Testis (tissue), 3 donors: Measurements from ENCODE around the gene LRRC1. TPM values are rescaled to one million over a fixed set of nuclear protein-coding genes. Genes with fewer than 3 reads are reported as not detected.

Experiments
- DNase-seq: peaks from one replicate; pipeline ENCODE4 v3.0.0-alpha.2; 2019
- H3K27ac ChIP-seq, 2 donors: fragments of 200-600 bp; sonication (generic); one replicate each; pipeline ENCODE4 v1.5.1; 2019
- H3K27me3 ChIP-seq: fragments of 200-600 bp; sonication (generic); one replicate; pipeline ENCODE4 v1.5.1; 2019
- H3K36me3 ChIP-seq: fragments of 200-600 bp; sonication (generic); one replicate; pipeline ENCODE4 v1.5.1; 2017; ENCODE audit warnings: low read depth; ENCODE audit errors: missing control alignments
- H3K4me1 ChIP-seq: fragments of 200-600 bp; sonication (generic); one replicate; pipeline ENCODE4 v1.5.1; 2019
- H3K4me3 ChIP-seq, 2 donors: fragments of 200-600 bp; sonication (generic); one replicate each; pipeline ENCODE4 v1.5.1; 2017 to 2019
- H3K9me3 ChIP-seq: fragments of 200-600 bp; sonication (generic); one replicate; pipeline ENCODE4 v1.5.1; 2017
- POLR2A ChIP-seq: fragments of 450-650 bp; IDR thresholded peaks from one replicate; pipeline ENCODE4 v1.6.1; 2017; ENCODE audit warnings: antibody characterized with exemption, mild to moderate bottlenecking, moderate library complexity
- WGBS, 2 donors: methylation state at CpG; one replicate each; pipeline ENCODE4 v1.1.5; 2018; 5-methylcytosine and 5-hydroxymethylcytosine counted together
- intact Hi-C: fragments of 100-400 bp; cut with DNase I; formaldehyde crosslinking; loops from one replicate; pipeline ENCODE4 v1.15.1; 2023; ENCODE audit warnings: low total_unique reads
- polyA plus RNA-seq: library from polyadenylated mRNA; stranded (reverse); fragments of 350-450 nt; fragmentation: Illumina TruSeq; extraction: RNeasy Lipid Tissue Mini Kit (QIAGEN cat#74804); gene quantifications from one replicate; pipeline ENCODE4 v1.2.3, GENCODE V29; 2014; ENCODE audit warnings: low read depth, low replicate concordance; ENCODE audit not compliant: insufficient read depth
- total RNA-seq, 2 donors: library from RNA; depleted of rRNA; stranded (reverse); fragments of >200 nt; gene quantifications; one replicate each; pipeline ENCODE4 v1.2.3, GENCODE V29; 2016
- TF ChIP-seq, protein P1 (sequence below), 3 experiments: fragments of 450-650 bp in 2 of 3; fragments of 200-600 bp in 1 of 3; sonication (generic) in 1 of 3; IDR thresholded peaks; one replicate each; pipeline ENCODE4 v1.5.1; 2016 to 2019; ENCODE audit warnings: antibody characterized with exemption in 3 of 3, mild to moderate bottlenecking in 2 of 3, moderate library complexity in 1 of 3

The LRRC1 gene
- total and polyA plus RNA-seq, 3 donors from 2014 or later, result 29.5 to 36.5 (median 34.1) TPM

GRCh38 chr6:53925891-53926290 is 131.1 kb downstream of the LRRC1 start:
- 90 to 99% methylated on average over 6 of the region's 6 CpGs for WGBS, 2 donors
- Histone ChIP-seq H3K27ac (no peak overlapping the region), H3K4me1 (no peaks in the 10 kb centered on the region), H3K4me3 (no peak overlapping the region), H3K9me3 (no peaks in the 10 kb centered on the region), H3K36me3 (no peaks in the 10 kb centered on the region), H3K27me3 (no peaks in the 10 kb centered on the region)
- intact Hi-C loops, result no loop called here
- no peak for DNase-seq
- TF ChIP-seq POLR2A, result no peak
- TF ChIP-seq, protein P1, sequence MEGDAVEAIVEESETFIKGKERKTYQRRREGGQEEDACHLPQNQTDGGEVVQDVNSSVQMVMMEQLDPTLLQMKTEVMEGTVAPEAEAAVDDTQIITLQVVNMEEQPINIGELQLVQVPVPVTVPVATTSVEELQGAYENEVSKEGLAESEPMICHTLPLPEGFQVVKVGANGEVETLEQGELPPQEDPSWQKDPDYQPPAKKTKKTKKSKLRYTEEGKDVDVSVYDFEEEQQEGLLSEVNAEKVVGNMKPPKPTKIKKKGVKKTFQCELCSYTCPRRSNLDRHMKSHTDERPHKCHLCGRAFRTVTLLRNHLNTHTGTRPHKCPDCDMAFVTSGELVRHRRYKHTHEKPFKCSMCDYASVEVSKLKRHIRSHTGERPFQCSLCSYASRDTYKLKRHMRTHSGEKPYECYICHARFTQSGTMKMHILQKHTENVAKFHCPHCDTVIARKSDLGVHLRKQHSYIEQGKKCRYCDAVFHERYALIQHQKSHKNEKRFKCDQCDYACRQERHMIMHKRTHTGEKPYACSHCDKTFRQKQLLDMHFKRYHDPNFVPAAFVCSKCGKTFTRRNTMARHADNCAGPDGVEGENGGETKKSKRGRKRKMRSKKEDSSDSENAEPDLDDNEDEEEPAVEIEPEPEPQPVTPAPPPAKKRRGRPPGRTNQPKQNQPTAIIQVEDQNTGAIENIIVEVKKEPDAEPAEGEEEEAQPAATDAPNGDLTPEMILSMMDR (IDR thresholded peaks at IDR 0.05), result no peak

DNA sequence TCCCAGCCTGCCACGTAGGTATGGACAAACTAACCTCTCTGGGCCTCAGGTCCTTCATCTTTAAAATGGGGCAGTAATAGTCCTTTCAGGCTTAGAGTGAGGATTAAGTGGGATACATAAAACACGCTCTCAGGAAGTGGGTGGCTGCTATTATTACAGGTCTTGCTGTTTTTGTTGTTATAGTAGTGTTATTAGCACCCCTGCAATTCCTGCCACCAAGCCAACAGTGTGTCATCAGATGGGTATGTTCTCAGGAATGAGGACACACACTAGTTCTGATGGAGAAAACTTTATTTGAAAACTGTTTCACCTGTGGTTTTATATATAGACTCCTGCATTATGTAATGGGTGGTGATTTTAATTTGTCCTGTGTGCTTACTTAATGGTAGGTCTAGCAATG is 131.7 kb downstream of the LRRC1 start:
- no peak for DNase-seq
- Histone ChIP-seq H3K27me3 (no peaks in the 10 kb centered on the region), H3K9me3 (no peaks in the 10 kb centered on the region), H3K4me3 (no peak overlapping the region), H3K36me3 (no peaks in the 10 kb centered on the region), H3K4me1 (no peaks in the 10 kb centered on the region), H3K27ac (no peak overlapping the region)
- intact Hi-C loops, result no loop called here
- no peak for TF ChIP-seq POLR2A
- TF ChIP-seq, protein P1 (IDR thresholded peaks at IDR 0.05), result no peak
- 87 to 90% methylated on average over 2 of the region's 2 CpGs for WGBS, 2 donors

DNA sequence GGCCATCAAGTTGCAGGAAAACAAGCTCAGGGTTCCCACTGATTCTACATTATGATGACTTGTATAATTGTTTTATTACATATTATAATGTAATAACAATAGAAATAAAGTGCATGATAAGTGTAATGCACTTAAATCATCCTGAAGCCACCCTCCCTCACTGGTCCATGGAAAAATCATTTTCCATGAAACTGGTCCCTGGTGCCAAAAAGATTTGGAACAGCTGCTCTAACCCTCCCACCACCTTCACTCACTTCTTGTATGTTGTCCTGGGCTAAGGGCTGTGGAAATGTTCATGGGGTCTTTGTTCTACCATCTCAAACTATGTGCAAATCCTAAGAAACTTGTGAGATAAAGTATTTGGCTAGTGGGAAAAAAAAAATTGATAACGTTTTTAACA is 133.8 kb downstream of the LRRC1 start:
- Histone ChIP-seq H3K27me3 (no peaks in the 10 kb centered on the region), H3K4me1 (no peaks in the 10 kb centered on the region), H3K27ac (no peak overlapping the region), H3K4me3 (no peak overlapping the region), H3K9me3 (no peaks in the 10 kb centered on the region), H3K36me3 (no peaks in the 10 kb centered on the region)
- WGBS, 2 donors, result 29 to 50% methylated on average over 1 of the region's 1 CpG
- intact Hi-C loops, result no loop called here
- no peak for DNase-seq
- TF ChIP-seq POLR2A, result no peak
- TF ChIP-seq, protein P1 (IDR thresholded peaks at IDR 0.05), result no peak

DNA sequence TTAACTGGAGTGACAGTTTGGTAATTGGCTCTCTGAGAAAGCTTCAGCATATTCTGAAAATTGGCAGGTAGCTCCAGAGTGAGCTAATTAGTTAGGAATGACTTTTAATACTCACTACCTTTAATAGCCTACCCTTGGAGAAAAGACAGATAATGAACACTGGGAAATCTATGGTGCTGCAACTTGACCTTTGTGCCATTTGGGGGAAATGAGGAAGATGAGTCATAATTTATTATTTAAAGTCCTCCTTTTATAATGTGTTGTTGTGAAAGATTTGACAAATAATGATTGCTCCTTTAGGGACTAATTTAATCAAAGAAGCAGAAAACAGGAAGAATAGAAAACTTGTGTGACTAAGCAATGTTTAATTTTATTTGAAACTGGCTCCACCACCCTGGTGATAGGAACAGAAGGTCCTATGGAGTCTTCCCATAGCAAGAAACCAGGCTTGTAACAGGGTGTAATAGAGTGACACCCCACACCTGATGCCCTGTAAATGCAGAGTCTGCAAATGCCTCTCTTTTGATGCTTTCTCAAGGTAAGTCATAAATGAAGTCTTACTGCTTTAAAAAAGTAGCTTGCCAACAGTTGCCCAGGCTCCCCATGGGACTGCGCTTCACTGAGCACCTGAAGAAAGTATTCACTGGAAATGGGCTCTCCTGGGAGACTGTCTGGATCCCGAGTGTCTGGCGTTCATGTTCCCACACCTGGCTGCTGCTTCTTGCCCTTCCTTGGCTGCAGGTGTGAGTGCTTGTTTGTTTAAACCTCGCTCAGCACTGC is 134.4 kb downstream of the LRRC1 start:
- Histone ChIP-seq H3K4me1 (no peaks in the 10 kb centered on the region), H3K4me3 (no peak overlapping the region), H3K36me3 (no peaks in the 10 kb centered on the region), H3K9me3 (no peaks in the 10 kb centered on the region), H3K27ac (no peak overlapping the region), H3K27me3 (no peaks in the 10 kb centered on the region)
- TF ChIP-seq, protein P1 (IDR thresholded peaks at IDR 0.05), result no peak
- no peak for TF ChIP-seq POLR2A
- 89 to 95% methylated on average over 4 of the region's 4 CpGs for WGBS, 2 donors
- no peak for DNase-seq
- intact Hi-C loops, result no loop called here

DNA sequence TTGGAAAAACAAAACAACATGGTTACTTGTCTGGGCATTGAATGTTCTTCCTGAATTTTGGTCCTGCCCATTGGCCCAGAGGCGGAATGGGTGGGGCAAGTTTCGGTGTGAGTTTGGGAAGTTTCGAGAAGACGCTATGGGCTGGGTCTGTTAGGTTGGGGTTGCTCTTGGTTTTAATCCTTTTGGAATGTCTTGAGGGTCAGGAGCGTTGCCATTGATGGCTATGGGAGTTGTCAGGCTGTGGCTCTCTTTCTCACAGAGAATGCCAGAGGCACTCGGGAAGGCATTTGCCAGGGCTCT is 135.0 kb downstream of the LRRC1 start:
- H3K9me3 ChIP-seq, result no peaks in the 10 kb centered on the region
- H3K4me3 ChIP-seq, result no peak overlapping the region
- H3K4me1 ChIP-seq, result no peaks in the 10 kb centered on the region
- intact Hi-C loops, result no loop called here
- no peaks in the 10 kb centered on the region for H3K27me3 ChIP-seq
- H3K36me3 ChIP-seq, result no peaks in the 10 kb centered on the region
- no peak for DNase-seq
- H3K27ac ChIP-seq, result no peak overlapping the region
- no peak for TF ChIP-seq POLR2A
- TF ChIP-seq, protein P1 (IDR thresholded peaks at IDR 0.05), result no peak
- 88 to 90% methylated on average over 6 of the region's 6 CpGs for WGBS, 2 donors
